Measurements from ENCODE around the gene TEX14. TPM values are rescaled to one million over a fixed set of nuclear protein-coding genes. Genes with fewer than 3 reads are reported as not detected.

TEX14 gene
- total and polyA plus RNA-seq, 7 donors = 0.09 to 0.36 (median 0.28) TPM; not detected in 2

- H3K36me3 ChIP-seq = no peaks in the 10 kb centered on the region
- TF ChIP-seq POLR2A (IDR thresholded peaks at IDR 0.05) = no peak
- TF ChIP-seq EP300 (IDR thresholded peaks at IDR 0.05) = no peak
- TF ChIP-seq POLR2AphosphoS5 (IDR thresholded peaks at IDR 0.05) = no peak
- intact Hi-C loops (cut with DNase I) = no loop called here
- no peak for DNase-seq
- H3K4me1 ChIP-seq = no peaks in the 10 kb centered on the region
- no peaks in the 10 kb centered on the region for H3K27me3 ChIP-seq
- 91 to 94% methylated on average over 3 of the region's 3 CpGs for WGBS, 2 donors
- no peak overlapping the region for H3K27ac ChIP-seq
- H3K9me3 ChIP-seq = no peaks in the 10 kb centered on the region
- no peak overlapping the region for H3K4me3 ChIP-seq
These were observed 19.9 kb downstream of the TEX14 start for GRCh38 chr17:58671969-58672368.

GRCh38 chr17:58669853-58670252, 22.0 kb downstream of the TEX14 start:
- no peak for TF ChIP-seq POLR2A (IDR thresholded peaks at IDR 0.05)
- no peak for TF ChIP-seq EP300 (IDR thresholded peaks at IDR 0.05)
- TF ChIP-seq POLR2AphosphoS5 (IDR thresholded peaks at IDR 0.05) = no peak
- no peak for TF ChIP-seq CTCF (IDR thresholded peaks at IDR 0.05)
- intact Hi-C loops (cut with DNase I) = no loop called here
- 80 to 87% methylated on average over 6 of the region's 6 CpGs for WGBS, 2 donors
- Histone ChIP-seq H3K4me1 (no peaks in the 10 kb centered on the region), H3K27ac (no peak overlapping the region), H3K9me3 (no peaks in the 10 kb centered on the region), H3K27me3 (peaks cover 0 to 3% (median 0%) of the 10 kb centered on the region in 3 donors), H3K36me3 (no peaks in the 10 kb centered on the region), H3K4me3 (no peak overlapping the region)
- DNase-seq = no peak

- no peak for DNase-seq
- no peak overlapping the region for H3K27ac ChIP-seq
- H3K27me3 ChIP-seq = peaks cover 0 to 3% (median 0%) of the 10 kb centered on the region in 3 donors
- intact Hi-C loops (cut with DNase I) = no loop called here
- H3K4me3 ChIP-seq = no peak overlapping the region
- H3K9me3 ChIP-seq = no peaks in the 10 kb centered on the region
- TF ChIP-seq POLR2A (IDR thresholded peaks at IDR 0.05) = no peak
- no peak for TF ChIP-seq EP300 (IDR thresholded peaks at IDR 0.05)
- TF ChIP-seq CTCF (IDR thresholded peaks at IDR 0.05) = no peak
- TF ChIP-seq POLR2AphosphoS5 (IDR thresholded peaks at IDR 0.05) = no peak
- H3K36me3 ChIP-seq = no peaks in the 10 kb centered on the region
- no peaks in the 10 kb centered on the region for H3K4me1 ChIP-seq
- WGBS, 2 donors = 50 to 84% methylated on average over 2 of the region's 2 CpGs
These were observed 23.3 kb downstream of the TEX14 start for GRCh38 chr17:58668598-58668935.

GRCh38 chr17:58667934-58668597, 23.8 kb downstream of the TEX14 start:
- no peaks in the 10 kb centered on the region for H3K36me3 ChIP-seq
- H3K27ac ChIP-seq = no peak overlapping the region
- peaks cover 0 to 3% (median 0%) of the 10 kb centered on the region in 3 donors for H3K27me3 ChIP-seq
- intact Hi-C loops (cut with DNase I) = no loop called here
- WGBS, 2 donors = 88 to 89% methylated on average over 1 of the region's 1 CpG
- no peak for DNase-seq
- no peaks in the 10 kb centered on the region for H3K9me3 ChIP-seq
- H3K4me3 ChIP-seq = no peak overlapping the region
- no peaks in the 10 kb centered on the region for H3K4me1 ChIP-seq
- TF ChIP-seq POLR2A (IDR thresholded peaks at IDR 0.05) = no peak
- TF ChIP-seq POLR2AphosphoS5 (IDR thresholded peaks at IDR 0.05) = no peak
- TF ChIP-seq CTCF (IDR thresholded peaks at IDR 0.05) = no peak
- no peak for TF ChIP-seq EP300 (IDR thresholded peaks at IDR 0.05)

GRCh38 chr17:58666858-58667267, 25.0 kb downstream of the TEX14 start:
- WGBS, 2 donors = 41 to 45% methylated on average over 19 of the region's 19 CpGs
- intact Hi-C loops (cut with DNase I) = no loop called here

More at GRCh38 chr17:58666858-58667267, 25.0 kb downstream of the TEX14 start:
- Histone ChIP-seq H3K27ac (peak overlapping the region in 3 of 4 donors; percentile 1 to 53 (median 34)), H3K36me3 (no peaks in the 10 kb centered on the region), H3K4me3 (peak overlapping the region in 1 of 4 donors; percentile 16), H3K9me3 (no peaks in the 10 kb centered on the region), H3K27me3 (peaks cover 0 to 3% (median 0%) of the 10 kb centered on the region in 3 donors), H3K4me1 (no peaks in the 10 kb centered on the region)
- TF ChIP-seq POLR2AphosphoS5 (IDR thresholded peaks at IDR 0.05) (peak in 1 of 4 donors; percentile 22), CTCF (IDR thresholded peaks at IDR 0.05) (no peak), EP300 (IDR thresholded peaks at IDR 0.05) (peak in 3 of 4 donors; percentile 48 to 70 (median 56)), POLR2A (IDR thresholded peaks at IDR 0.05) (no peak)
- DNase-seq = peak; percentile 86
